Fibroblast of villous mesenchyme (primary cell): Measurements from ENCODE around the gene EPX. TPM values are rescaled to one million over a fixed set of nuclear protein-coding genes. Genes with fewer than 3 reads are reported as not detected.

Experiments used
- DNase-seq: peaks from one replicate; pipeline ENCODE4 v3.0.0-alpha.2; 2010; ENCODE audit warnings: low read depth
- H3K4me3 ChIP-seq: 2 replicates; pipeline ENCODE4 v1.5.1; 2011; ENCODE audit warnings: low read depth, mild to moderate bottlenecking, low read length
- CTCF ChIP-seq: IDR thresholded peaks from 2 replicates; pipeline ENCODE4 v1.5.1; 2012; ENCODE audit warnings: low read depth, mild to moderate bottlenecking, low read length; ENCODE audit not compliant: insufficient read depth
- total RNA-seq: library from RNA; depleted of rRNA; stranded (reverse); fragments of >200 nt; gene quantifications from 2 replicates; pipeline ENCODE4 v1.2.3, GENCODE V29; 2012

Gene EPX
- total RNA-seq, 1 donor: not detected

GRCh38 chr17:58239987-58240386, 47.5 kb downstream of the EPX start:
- H3K4me3 ChIP-seq: no peak overlapping the region
- TF ChIP-seq CTCF: no peak
- DNase-seq: no peak

- no peak for TF ChIP-seq CTCF
Measured at GRCh38 chr17:58242171-58242784, 49.8 kb downstream of the EPX start.

GRCh38 chr17:58244963-58245362, 52.4 kb downstream of the EPX start:
- DNase-seq: no peak
- no peak for TF ChIP-seq CTCF
- no peak overlapping the region for H3K4me3 ChIP-seq

More at GRCh38 chr17:58242171-58242784, 49.8 kb downstream of the EPX start:
- DNase-seq: no peak
- no peak overlapping the region for H3K4me3 ChIP-seq

- TF ChIP-seq CTCF: no peak
- no peak for DNase-seq
- no peak overlapping the region for H3K4me3 ChIP-seq
Measured at GRCh38 chr17:58245428-58246103, 53.0 kb downstream of the EPX start.

- DNase-seq: no peak
- no peak for TF ChIP-seq CTCF
- H3K4me3 ChIP-seq: no peak overlapping the region
Measured at GRCh38 chr17:58246104-58246740, 53.7 kb downstream of the EPX start.

GRCh38 chr17:58246781-58247180, 54.3 kb downstream of the EPX start:
- H3K4me3 ChIP-seq: no peak overlapping the region
- TF ChIP-seq CTCF: no peak
- no peak for DNase-seq
